Measurements from ENCODE around the gene GRHL3.

GRHL3 gene

DNA sequence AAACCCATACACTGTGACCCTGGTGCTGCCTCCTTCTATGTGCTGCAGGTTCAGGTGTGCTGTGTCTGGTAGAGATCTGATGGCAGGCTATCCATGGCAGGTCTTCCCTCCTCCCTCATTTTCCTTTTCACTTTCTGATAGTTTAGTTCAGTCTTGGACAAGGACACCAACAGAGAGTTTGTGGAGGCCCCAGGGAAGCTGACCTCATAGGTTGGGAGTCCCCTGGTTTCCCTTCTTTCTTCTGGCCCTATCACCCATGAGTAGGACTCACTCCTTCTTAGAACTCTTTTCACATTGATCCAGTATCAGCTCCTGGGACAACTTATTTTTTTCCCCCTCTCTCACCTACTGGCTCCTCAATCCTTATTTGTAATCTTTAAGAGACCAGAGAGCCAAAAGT, 8.3 kb downstream of the GRHL3 start:
- Mint-ChIP-seq H3K9me3 (no peaks in the 10 kb centered on the region), H3K27me3 (ENCODE audit: low read depth) (peaks cover 60% of the 10 kb centered on the region), H3K36me3 (ENCODE audit: low read depth) (no peaks in the 10 kb centered on the region), H3K4me3 (no peak overlapping the region), H3K27ac (no peak overlapping the region), H3K4me1 (peaks cover under 1% of the 10 kb centered on the region)
- TF ChIP-seq, protein P1, sequence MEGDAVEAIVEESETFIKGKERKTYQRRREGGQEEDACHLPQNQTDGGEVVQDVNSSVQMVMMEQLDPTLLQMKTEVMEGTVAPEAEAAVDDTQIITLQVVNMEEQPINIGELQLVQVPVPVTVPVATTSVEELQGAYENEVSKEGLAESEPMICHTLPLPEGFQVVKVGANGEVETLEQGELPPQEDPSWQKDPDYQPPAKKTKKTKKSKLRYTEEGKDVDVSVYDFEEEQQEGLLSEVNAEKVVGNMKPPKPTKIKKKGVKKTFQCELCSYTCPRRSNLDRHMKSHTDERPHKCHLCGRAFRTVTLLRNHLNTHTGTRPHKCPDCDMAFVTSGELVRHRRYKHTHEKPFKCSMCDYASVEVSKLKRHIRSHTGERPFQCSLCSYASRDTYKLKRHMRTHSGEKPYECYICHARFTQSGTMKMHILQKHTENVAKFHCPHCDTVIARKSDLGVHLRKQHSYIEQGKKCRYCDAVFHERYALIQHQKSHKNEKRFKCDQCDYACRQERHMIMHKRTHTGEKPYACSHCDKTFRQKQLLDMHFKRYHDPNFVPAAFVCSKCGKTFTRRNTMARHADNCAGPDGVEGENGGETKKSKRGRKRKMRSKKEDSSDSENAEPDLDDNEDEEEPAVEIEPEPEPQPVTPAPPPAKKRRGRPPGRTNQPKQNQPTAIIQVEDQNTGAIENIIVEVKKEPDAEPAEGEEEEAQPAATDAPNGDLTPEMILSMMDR (IDR thresholded peaks at IDR 0.05; ENCODE audit: unreplicated experiment in 3 of 3) = no peak

DNA sequence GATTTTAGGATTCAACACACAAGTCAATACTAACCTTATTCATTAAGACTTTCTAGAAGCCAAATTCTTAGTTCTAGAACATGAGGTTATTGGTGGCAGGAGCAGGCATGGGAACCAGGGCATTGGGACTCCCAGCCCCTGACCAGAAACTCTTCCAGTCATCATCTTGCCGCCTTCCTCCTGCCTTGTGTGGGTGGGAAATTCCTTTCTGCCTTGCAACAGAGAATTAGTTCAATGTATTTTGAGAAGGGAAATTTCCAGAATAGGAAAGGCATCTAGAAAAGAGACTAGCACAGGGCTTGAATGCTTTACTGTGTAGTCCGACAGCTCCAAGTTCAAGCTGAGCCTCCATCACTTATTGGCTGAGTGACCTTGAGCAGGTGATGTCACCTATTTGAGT, 8.7 kb downstream of the GRHL3 start:
- no peaks in the 10 kb centered on the region for H3K4me1 Mint-ChIP-seq
- no peaks in the 10 kb centered on the region for H3K9me3 Mint-ChIP-seq
- TF ChIP-seq, protein P1 (IDR thresholded peaks at IDR 0.05; ENCODE audit: unreplicated experiment in 3 of 3) = no peak
- H3K27me3 Mint-ChIP-seq (ENCODE audit: low read depth) = peaks cover 56% of the 10 kb centered on the region
- no peak overlapping the region for H3K27ac Mint-ChIP-seq
- H3K36me3 Mint-ChIP-seq (ENCODE audit: low read depth) = no peaks in the 10 kb centered on the region
- no peak overlapping the region for H3K4me3 Mint-ChIP-seq

DNA sequence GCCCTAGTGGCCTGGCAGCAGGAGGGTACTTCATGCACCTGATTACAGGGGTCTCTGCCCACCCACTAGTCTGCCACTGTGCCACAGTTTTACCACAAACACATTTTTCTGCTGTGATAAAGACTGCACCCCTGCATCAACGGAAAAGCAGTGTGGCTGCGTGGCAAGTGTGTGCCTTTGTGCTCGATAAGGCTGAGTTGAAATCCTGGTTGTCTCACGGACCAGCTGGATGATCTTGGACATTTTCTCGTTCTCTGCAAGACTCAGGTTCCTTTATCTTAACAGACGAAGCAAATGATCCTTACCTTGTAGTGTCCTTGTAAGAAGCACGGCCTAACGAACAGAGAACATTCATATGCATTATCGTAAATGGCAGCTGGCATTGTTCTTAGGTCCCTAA, 10.2 kb downstream of the GRHL3 start:
- Mint-ChIP-seq H3K9me3 (no peaks in the 10 kb centered on the region), H3K36me3 (ENCODE audit: low read depth) (no peaks in the 10 kb centered on the region), H3K4me3 (no peak overlapping the region), H3K27me3 (ENCODE audit: low read depth) (peaks cover 44% of the 10 kb centered on the region), H3K27ac (no peak overlapping the region), H3K4me1 (peaks cover 4% of the 10 kb centered on the region)
- TF ChIP-seq, protein P1 (IDR thresholded peaks at IDR 0.05; ENCODE audit: unreplicated experiment in 3 of 3) = no peak

DNA sequence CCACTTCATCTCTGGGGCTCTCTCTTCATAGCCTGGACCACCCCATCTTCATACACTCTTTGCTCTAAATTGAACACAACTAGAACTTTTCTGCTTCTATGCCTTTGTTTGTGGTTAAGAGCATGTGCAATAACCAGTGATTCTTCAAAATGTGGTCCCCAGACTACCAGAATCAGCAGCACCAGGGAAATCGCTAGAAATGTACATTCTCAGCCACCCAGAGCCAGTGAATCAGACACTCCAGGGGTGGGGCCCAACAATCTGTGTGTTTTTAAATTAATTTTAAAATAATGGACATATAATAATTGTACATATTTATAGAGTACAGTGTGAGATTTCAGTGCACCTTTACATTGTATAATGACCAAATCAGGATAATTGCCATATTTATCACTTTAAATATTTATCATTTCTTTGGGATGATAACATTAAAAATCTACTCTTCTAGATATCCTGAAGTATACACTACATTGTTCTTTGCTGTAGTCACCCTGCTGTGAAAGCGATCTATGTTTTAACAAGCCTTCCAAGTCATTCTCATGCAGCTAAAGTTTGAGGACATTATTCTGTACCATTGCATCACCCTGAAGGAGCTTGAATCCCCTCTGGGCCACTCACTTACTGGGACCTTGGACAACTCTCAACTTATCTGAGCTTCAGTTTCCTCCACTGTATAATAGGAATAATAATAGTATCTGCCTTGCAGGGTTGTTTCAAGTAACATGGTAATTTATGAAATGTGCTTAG, 10.8 kb downstream of the GRHL3 start:
- Mint-ChIP-seq H3K36me3 (ENCODE audit: low read depth) (no peaks in the 10 kb centered on the region), H3K27me3 (ENCODE audit: low read depth) (peaks cover 37% of the 10 kb centered on the region), H3K4me1 (peaks cover 4% of the 10 kb centered on the region), H3K9me3 (no peaks in the 10 kb centered on the region), H3K4me3 (no peak overlapping the region), H3K27ac (no peak overlapping the region)
- TF ChIP-seq, protein P1 (IDR thresholded peaks at IDR 0.05; ENCODE audit: unreplicated experiment in 3 of 3) = no peak

DNA sequence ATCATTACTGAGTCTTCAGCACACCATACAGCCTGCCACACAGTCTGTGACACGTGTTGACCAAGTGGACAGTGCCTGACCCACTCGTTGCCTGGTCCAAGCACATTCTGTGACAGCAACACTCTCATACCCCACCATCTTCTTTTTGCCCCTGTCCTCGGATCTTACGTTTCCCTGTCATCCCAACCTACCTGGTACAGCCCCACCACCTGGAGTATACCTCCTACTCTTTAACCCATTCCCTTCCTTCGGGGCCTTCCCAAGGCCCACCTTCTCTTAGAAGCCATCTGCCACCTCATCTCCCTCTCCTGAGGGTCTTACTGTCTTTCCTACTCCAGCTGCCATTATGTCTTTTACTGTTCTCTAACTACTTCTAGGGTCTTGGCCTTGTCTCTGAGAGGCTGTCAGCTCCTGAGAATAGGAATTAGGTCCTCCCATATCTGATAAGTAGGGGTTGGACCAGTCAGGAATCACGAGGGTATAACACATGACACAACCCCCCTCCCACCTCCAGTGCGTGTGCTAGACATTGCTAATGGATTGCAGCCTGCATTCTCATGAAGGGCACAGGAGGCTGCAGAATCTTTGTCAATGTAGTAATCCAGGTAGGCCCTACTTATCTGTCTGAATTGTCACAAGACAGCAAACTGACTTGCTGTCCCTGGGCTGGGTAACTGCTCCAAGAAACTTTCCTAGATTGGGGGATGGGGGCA, 13.0 kb downstream of the GRHL3 start:
- peaks cover 23% of the 10 kb centered on the region for H3K27me3 Mint-ChIP-seq (ENCODE audit: low read depth)
- peaks cover 14% of the 10 kb centered on the region for H3K4me1 Mint-ChIP-seq
- TF ChIP-seq, protein P1 (IDR thresholded peaks at IDR 0.05; ENCODE audit: unreplicated experiment in 3 of 3) = no peak
- H3K27ac Mint-ChIP-seq = no peak overlapping the region
- no peaks in the 10 kb centered on the region for H3K36me3 Mint-ChIP-seq (ENCODE audit: low read depth)
- no peak overlapping the region for H3K4me3 Mint-ChIP-seq
- no peaks in the 10 kb centered on the region for H3K9me3 Mint-ChIP-seq
